ENCODE results near the gene MBTPS2.

Gene MBTPS2

GRCh38 chrX:21845096-21845495 lies 5.7 kb downstream of the MBTPS2 start:
- no peak for TF ChIP-seq CTCF (IDR thresholded peaks at IDR 0.05; ENCODE audit: unreplicated experiment in 3 of 3)
- Mint-ChIP-seq H3K4me1 (peaks cover 33% of the 10 kb centered on the region), H3K27me3 (ENCODE audit: low read depth) (no peaks in the 10 kb centered on the region), H3K9me3 (no peaks in the 10 kb centered on the region), H3K4me3 (no peak overlapping the region), H3K36me3 (ENCODE audit: low read depth) (peaks cover 16% of the 10 kb centered on the region), H3K27ac (no peak overlapping the region)

GRCh38 chrX:21847342-21847741 lies 7.9 kb downstream of the MBTPS2 start:
- Mint-ChIP-seq H3K9me3 (no peaks in the 10 kb centered on the region), H3K27me3 (ENCODE audit: low read depth) (no peaks in the 10 kb centered on the region), H3K27ac (peak overlapping the region; percentile 43 to 65 (median 51)), H3K4me3 (peak overlapping the region in 1 of 3 experiments; percentile 18), H3K36me3 (ENCODE audit: low read depth) (peaks cover 16% of the 10 kb centered on the region), H3K4me1 (peaks cover 30% of the 10 kb centered on the region)
- TF ChIP-seq CTCF (IDR thresholded peaks at IDR 0.05; ENCODE audit: unreplicated experiment in 3 of 3), result no peak

GRCh38 chrX:21853578-21853977 lies 14.2 kb downstream of the MBTPS2 start:
- no peak overlapping the region for H3K4me3 Mint-ChIP-seq
- no peak overlapping the region for H3K27ac Mint-ChIP-seq
- H3K9me3 Mint-ChIP-seq, result no peaks in the 10 kb centered on the region
- peaks cover 39% of the 10 kb centered on the region for H3K36me3 Mint-ChIP-seq (ENCODE audit: low read depth)
- peaks cover 9% of the 10 kb centered on the region for H3K4me1 Mint-ChIP-seq
- TF ChIP-seq CTCF (IDR thresholded peaks at IDR 0.05; ENCODE audit: unreplicated experiment in 3 of 3), result no peak
- peaks cover 3% of the 10 kb centered on the region for H3K27me3 Mint-ChIP-seq (ENCODE audit: low read depth)

- peaks cover 3% of the 10 kb centered on the region for H3K4me1 Mint-ChIP-seq
- peaks cover 3% of the 10 kb centered on the region for H3K27me3 Mint-ChIP-seq (ENCODE audit: low read depth)
- TF ChIP-seq CTCF (IDR thresholded peaks at IDR 0.05; ENCODE audit: unreplicated experiment in 3 of 3), result no peak
- peaks cover 42% of the 10 kb centered on the region for H3K36me3 Mint-ChIP-seq (ENCODE audit: low read depth)
- no peaks in the 10 kb centered on the region for H3K9me3 Mint-ChIP-seq
- H3K4me3 Mint-ChIP-seq, result no peak within 1 kb of the TSS
- H3K27ac Mint-ChIP-seq, result no peak within 1 kb of the TSS
Observed at GRCh38 chrX:21855937-21856415, 16.6 kb downstream of the MBTPS2 start, which contains the start of gene YY2. Gene YY2 (plus strand): TSS chrX:21855987. CDS start chrX:21856485, 498 bp downstream.

GRCh38 chrX:21856504-21856903 lies 17.1 kb downstream of the MBTPS2 start:
- no peak for TF ChIP-seq CTCF (IDR thresholded peaks at IDR 0.05; ENCODE audit: unreplicated experiment in 3 of 3)
- Mint-ChIP-seq H3K27me3 (ENCODE audit: low read depth) (peaks cover 3% of the 10 kb centered on the region), H3K4me1 (no peaks in the 10 kb centered on the region), H3K36me3 (ENCODE audit: low read depth) (peaks cover 42% of the 10 kb centered on the region), H3K9me3 (no peaks in the 10 kb centered on the region), H3K4me3 (no peak overlapping the region), H3K27ac (no peak overlapping the region)

GRCh38 chrX:21863241-21863640 lies 23.8 kb downstream of the MBTPS2 start:
- Mint-ChIP-seq H3K27ac (no peak overlapping the region), H3K4me1 (no peaks in the 10 kb centered on the region), H3K4me3 (no peak overlapping the region), H3K9me3 (no peaks in the 10 kb centered on the region), H3K36me3 (ENCODE audit: low read depth) (peaks cover 9% of the 10 kb centered on the region), H3K27me3 (ENCODE audit: low read depth) (no peaks in the 10 kb centered on the region)
- TF ChIP-seq CTCF (IDR thresholded peaks at IDR 0.05; ENCODE audit: unreplicated experiment in 3 of 3), result no peak

Measured in nephron (organoid).